K562 (cell line): ENCODE measurements around the gene HSPA1L. TPM values are rescaled to one million over a fixed set of nuclear protein-coding genes. Genes with fewer than 3 reads are reported as not detected.

Source experiments
- BRCA1 ChIP-seq, 2 experiments: fragments of 450-650 bp in 1 of 2; sonication (generic) in 1 of 2; formaldehyde crosslinking in 1 of 2; IDR thresholded peaks; 2 replicates each; pipeline versions ENCODE4 v1.5.0 to v1.6.1; 2017 to 2020; ENCODE audit warnings: mild to moderate bottlenecking in 1 of 2, missing genetic modification reagents in 1 of 2
- CAMTA2 ChIP-seq: fragments of 250-450 bp; sonication (Bioruptor Pico); conservative IDR thresholded peaks from 2 replicates; pipeline ENCODE4 v1.5.1; 2022
- CBX5 ChIP-seq: IDR thresholded peaks from 2 replicates; pipeline ENCODE4 v1.6.1; 2014; ENCODE audit warnings: low read depth, borderline replicate concordance
- ETV6 ChIP-seq, 3 experiments: fragments of 150-350 bp in 1 of 3; sonication (generic) in 1 of 3; formaldehyde crosslinking in 1 of 3; IDR thresholded peaks; 2 replicates each; pipeline versions ENCODE4 v1.6.1 to v1.8.0; 2014 to 2022; ENCODE audit warnings: borderline replicate concordance in 2 of 3, low read depth in 2 of 3, antibody characterized with exemption in 1 of 3, low read length in 1 of 3, mild to moderate bottlenecking in 1 of 3, missing genetic modification reagents in 1 of 3
- FOXJ3 ChIP-seq: sonication (generic); formaldehyde crosslinking; IDR thresholded peaks from 2 replicates; pipeline ENCODE4 v1.4.0; 2020; ENCODE audit warnings: mild to moderate bottlenecking, missing genetic modification reagents
- HMG20B ChIP-seq: fragments of 250-450 bp; sonication (Bioruptor Pico); IDR thresholded peaks from 2 replicates; pipeline ENCODE4 v1.5.0; 2021; ENCODE audit warnings: mild to moderate bottlenecking
- KDM5B ChIP-seq: fragments of 200-600 bp; sonication (generic); IDR thresholded peaks from 2 replicates; pipeline ENCODE4 v1.6.1; 2012; ENCODE audit warnings: low read depth, mild to moderate bottlenecking, moderate library complexity, low read length, control low read depth, inconsistent platforms; ENCODE audit not compliant: insufficient replicate concordance
- MCM7 ChIP-seq, 2 experiments: fragments of 450-650 bp; IDR thresholded peaks; 2 replicates each; pipeline ENCODE4 v1.6.1; 2016 to 2018
- NR0B1 ChIP-seq: fragments of 450-650 bp; IDR thresholded peaks from one replicate; pipeline ENCODE4 v1.6.1; 2018; ENCODE audit warnings: mild to moderate bottlenecking, moderate library complexity; ENCODE audit not compliant: partially characterized antibody
- POLR2A ChIP-seq: fragments of 450-650 bp; conservative IDR thresholded peaks from 2 replicates; pipeline ENCODE4 v1.6.1; 2016
- POLR2AphosphoS2 ChIP-seq: IDR thresholded peaks from 2 replicates; pipeline ENCODE4 v1.6.1; 2012; ENCODE audit warnings: low read length, improper control_type of control experiment
- SIN3A ChIP-seq, 2 experiments: fragments of 150-350 bp in 1 of 2; IDR thresholded peaks; 2 replicates each; pipeline ENCODE4 v1.6.1; 2011 to 2016; ENCODE audit warnings: borderline replicate concordance in 2 of 2, low read depth in 2 of 2, low read length in 2 of 2, mild to moderate bottlenecking in 2 of 2, moderate library complexity in 2 of 2; ENCODE audit not compliant: control insufficient read depth in 1 of 2
- SP2 ChIP-seq: IDR thresholded peaks from 2 replicates; pipeline ENCODE4 v1.6.1; 2011; ENCODE audit warnings: mild to moderate bottlenecking, low read depth, low read length, moderate library complexity; ENCODE audit not compliant: poor library complexity, severe bottlenecking; ENCODE audit errors: extremely low read depth
- SREBF2 ChIP-seq: sonication (generic); formaldehyde crosslinking; IDR thresholded peaks from 2 replicates; pipeline ENCODE4 v1.4.0; 2020; ENCODE audit warnings: mild to moderate bottlenecking, missing genetic modification reagents
- TEAD1 ChIP-seq, 2 experiments: fragments of 450-650 bp in 1 of 2; sonication (generic) in 1 of 2; formaldehyde crosslinking; IDR thresholded peaks; 2 replicates each; pipeline versions ENCODE4 v1.4.0 to v1.8.0; 2020 to 2022; ENCODE audit warnings: mild to moderate bottlenecking in 2 of 2, missing genetic modification reagents in 1 of 2
- TRIM28 ChIP-seq: fragments of 450-650 bp; IDR thresholded peaks from 2 replicates; pipeline ENCODE4 v1.6.1; 2017
- ZBTB8A ChIP-seq: fragments of 450-650 bp; IDR thresholded peaks from 2 replicates; pipeline ENCODE4 v1.6.1; 2018; ENCODE audit warnings: mild to moderate bottlenecking, moderate library complexity; ENCODE audit not compliant: partially characterized antibody
- ZFP1 ChIP-seq: fragments of 450-650 bp; formaldehyde crosslinking; IDR thresholded peaks from 2 replicates; pipeline ENCODE4 v1.4.0; 2020; ENCODE audit warnings: mild to moderate bottlenecking, mixed read lengths
- ZFPM2 ChIP-seq: fragments of 250-450 bp; sonication (Bioruptor Pico); IDR thresholded peaks from 2 replicates; pipeline ENCODE4 v1.5.1; 2022; ENCODE audit warnings: mild to moderate bottlenecking
- ZKSCAN1 ChIP-seq: fragments of 150-350 bp; IDR thresholded peaks from 2 replicates; pipeline ENCODE4 v1.6.1; 2016; ENCODE audit warnings: low read depth, low read length
- ZNF140 ChIP-seq: fragments of 250-450 bp; sonication (Bioruptor Pico); IDR thresholded peaks from 2 replicates; pipeline ENCODE4 v1.8.0; 2021; ENCODE audit warnings: moderate library complexity, mild to moderate bottlenecking, inconsistent platforms
- ZNF175 ChIP-seq: fragments of 200-800 bp; sonication (Bioruptor generic); IDR thresholded peaks from 2 replicates; pipeline ENCODE4 v1.6.1; 2016; ENCODE audit warnings: low read depth, mild to moderate bottlenecking, missing genetic modification characterization, missing compliant biosample characterization
- ZNF232 ChIP-seq: sonication (generic); formaldehyde crosslinking; IDR thresholded peaks from 2 replicates; pipeline ENCODE4 v1.8.0; 2022; ENCODE audit warnings: mild to moderate bottlenecking, missing genetic modification reagents
- ZNF384 ChIP-seq: IDR thresholded peaks from 2 replicates; pipeline ENCODE4 v1.6.1; 2012; ENCODE audit warnings: low read depth, low read length, improper control_type of control experiment
- ZNF57 ChIP-seq: fragments of 450-650 bp; formaldehyde crosslinking; IDR thresholded peaks from 2 replicates; pipeline ENCODE4 v1.4.0; 2020; ENCODE audit warnings: mild to moderate bottlenecking, moderate library complexity
- ZNF583 ChIP-seq: fragments of 250-450 bp; sonication (Bioruptor Pico); IDR thresholded peaks from 2 replicates; pipeline ENCODE4 v1.4.0; 2020
- ZNF584 ChIP-seq: fragments of 200-800 bp; sonication (Bioruptor generic); IDR thresholded peaks from 2 replicates; pipeline ENCODE4 v1.6.1; 2016; ENCODE audit warnings: low read depth, mild to moderate bottlenecking, missing genetic modification characterization, missing compliant biosample characterization
- ZNF830 ChIP-seq: fragments of 250-450 bp; sonication (Bioruptor Pico); IDR thresholded peaks from 2 replicates; pipeline ENCODE4 v1.5.0; 2021; ENCODE audit warnings: mild to moderate bottlenecking
- ZSCAN29 ChIP-seq: fragments of 450-650 bp; IDR thresholded peaks from 2 replicates; pipeline ENCODE4 v1.6.1; 2017
- polyA plus RNA-seq, 8 experiments: library from polyadenylated mRNA; depleted of rRNA in 4 of 8; stranded (reverse) in 5 of 8; unstranded in 3 of 8; fragments of >200 nt; fragmentation: Nextera tagmentation in 2 of 8; fragmentation: Illumina TruSeq in 1 of 8; extraction: Ambion mirVana in 2 of 8; extraction: Trizol in 1 of 8; gene quantifications; 2 replicates each; pipeline versions ENCODE4 v1.2.1 to v1.2.3, GENCODE V29; 2011 to 2014; ENCODE audit warnings: inconsistent platforms in 1 of 8, missing spikeins in 1 of 8
- total RNA-seq, 7 experiments: library from RNA; depleted of rRNA in 6 of 7; stranded (reverse); fragments of >200 nt in 6 of 7; fragmentation: Illumina TruSeq in 2 of 7; extraction: Trizol in 2 of 7; gene quantifications; 2 replicates each; pipeline versions ENCODE4 v1.2.1 to v1.2.3, GENCODE V29; 2011 to 2021; ENCODE audit warnings: low replicate concordance in 1 of 7

The HSPA1L gene
- total and polyA plus RNA-seq, 9 of the 15 experiments (the other 6 are each of a cell fraction or from before 2014, with no cell fraction given): 0.14 to 2.1 (median 1.3) TPM

GRCh38 chr6:31794866-31795615 lies 20.0 kb downstream of the HSPA1L start (continued):
- TF ChIP-seq ZFP1 (CRISPR knock-in tag) (no peak), ZNF384 (no peak), ZNF175 (no peak), CBX5 (no peak), TRIM28 (no peak), TEAD1 (CRISPR knock-in tag; IDR thresholded peaks at IDR 0.05) (peak in 1 of 2 experiments; percentile 41; a peak in 1 of 4 replicates), SREBF2 (CRISPR knock-in tag) (no peak), ZNF584 (CRISPR knock-in tag) (peak; percentile 82), ZNF830 (CRISPR knock-in tag) (no peak), ZNF583 (CRISPR knock-in tag) (no peak), KDM5B (peak; percentile 28), ETV6 (IDR thresholded peaks at IDR 0.05; ENCODE audit: borderline replicate concordance in 1 of 2, low read depth in 2 of 2, low read length in 1 of 2) (no peak), ETV6 (CRISPR knock-in tag; IDR thresholded peaks at IDR 0.05; ENCODE audit: borderline replicate concordance) (no peak; the same call in 1 of the 2 replicates), SIN3A (IDR thresholded peaks at IDR 0.05; ENCODE audit: borderline replicate concordance in 2 of 2, control insufficient read depth in 1 of 2, low read depth in 2 of 2, low read length in 2 of 2) (no peak), ZFPM2 (no peak), CAMTA2 (CRISPR knock-in tag) (no peak), NR0B1 (no peak), ZBTB8A (no peak), ZNF232 (CRISPR knock-in tag) (0 out of 2 replicates have a peak, but pooled peaks have one; percentile 81), ZSCAN29 (no peak; the same call in 1 of the 2 replicates), POLR2AphosphoS2 (no peak), ZKSCAN1 (no peak), MCM7 (IDR thresholded peaks at IDR 0.05) (no peak), FOXJ3 (CRISPR knock-in tag) (no peak), SP2 (no peak), BRCA1 (IDR thresholded peaks at IDR 0.05) (no peak), BRCA1 (CRISPR knock-in tag; IDR thresholded peaks at IDR 0.05) (peak; percentile 94; the same call in 1 of the 2 replicates), ZNF57 (CRISPR knock-in tag) (0 out of 2 replicates have a peak, but pooled peaks have one; percentile 12), POLR2A (peak; percentile 86), ZNF140 (CRISPR knock-in tag) (no peak), HMG20B (no peak)
